ENCODE measurements around the gene CD44. TPM values are rescaled to one million over a fixed set of nuclear protein-coding genes. Genes with fewer than 3 reads are reported as not detected.

CD44 gene
- total RNA-seq, 1 donor from 2014 or later = 1,546 TPM

DNA sequence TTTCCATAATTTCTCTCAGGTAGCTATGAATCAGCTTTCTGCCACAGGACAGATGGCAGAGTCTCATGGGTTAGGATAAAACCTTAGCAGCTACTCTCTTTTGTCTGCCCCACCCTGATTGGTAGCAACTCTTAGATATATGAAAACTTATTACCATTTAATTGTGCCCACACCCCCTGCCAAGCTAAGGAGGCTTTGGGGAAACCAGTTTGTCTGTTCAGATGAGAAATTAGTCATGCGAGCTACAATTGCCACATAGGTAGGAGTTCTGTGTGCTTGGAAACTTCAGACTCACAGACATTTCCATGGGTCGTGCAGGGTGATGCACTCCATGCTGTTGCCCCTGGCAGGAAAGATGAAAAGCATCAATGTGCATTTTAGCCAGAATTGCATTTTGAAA is 39.9 kb downstream of the CD44 start:
- H3K9me3 Mint-ChIP-seq = no peaks in the 10 kb centered on the region
- H3K36me3 Mint-ChIP-seq (ENCODE audit: low read depth) = peaks cover 87% of the 10 kb centered on the region
- no peak for DNase-seq
- H3K4me1 Mint-ChIP-seq = peaks cover 87% of the 10 kb centered on the region
- intact Hi-C loops (cut with micrococcal nuclease) = no loop called here
- no peak overlapping the region for H3K4me3 Mint-ChIP-seq
- ATAC-seq (ENCODE audit: low read depth) = no peak
- peak overlapping the region; percentile 27 for H3K27ac Mint-ChIP-seq
- ChIA-PET POLR2A (interaction anchor here (0.6 to 1.1 kb wide), 6 partner anchors 13 to 165 kb away, joined by 3 to 4 read pairs (median 3); no protein-coding TSS in a partner anchor), CTCF (interaction anchor here (1.2 kb wide), 1 partner anchor 59 kb away, joined by 4 read pairs; no protein-coding TSS in a partner anchor)
- TF ChIP-seq, protein P1, sequence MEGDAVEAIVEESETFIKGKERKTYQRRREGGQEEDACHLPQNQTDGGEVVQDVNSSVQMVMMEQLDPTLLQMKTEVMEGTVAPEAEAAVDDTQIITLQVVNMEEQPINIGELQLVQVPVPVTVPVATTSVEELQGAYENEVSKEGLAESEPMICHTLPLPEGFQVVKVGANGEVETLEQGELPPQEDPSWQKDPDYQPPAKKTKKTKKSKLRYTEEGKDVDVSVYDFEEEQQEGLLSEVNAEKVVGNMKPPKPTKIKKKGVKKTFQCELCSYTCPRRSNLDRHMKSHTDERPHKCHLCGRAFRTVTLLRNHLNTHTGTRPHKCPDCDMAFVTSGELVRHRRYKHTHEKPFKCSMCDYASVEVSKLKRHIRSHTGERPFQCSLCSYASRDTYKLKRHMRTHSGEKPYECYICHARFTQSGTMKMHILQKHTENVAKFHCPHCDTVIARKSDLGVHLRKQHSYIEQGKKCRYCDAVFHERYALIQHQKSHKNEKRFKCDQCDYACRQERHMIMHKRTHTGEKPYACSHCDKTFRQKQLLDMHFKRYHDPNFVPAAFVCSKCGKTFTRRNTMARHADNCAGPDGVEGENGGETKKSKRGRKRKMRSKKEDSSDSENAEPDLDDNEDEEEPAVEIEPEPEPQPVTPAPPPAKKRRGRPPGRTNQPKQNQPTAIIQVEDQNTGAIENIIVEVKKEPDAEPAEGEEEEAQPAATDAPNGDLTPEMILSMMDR (IDR thresholded peaks at IDR 0.05) = no peak
- no peaks in the 10 kb centered on the region for H3K27me3 Mint-ChIP-seq

DNA sequence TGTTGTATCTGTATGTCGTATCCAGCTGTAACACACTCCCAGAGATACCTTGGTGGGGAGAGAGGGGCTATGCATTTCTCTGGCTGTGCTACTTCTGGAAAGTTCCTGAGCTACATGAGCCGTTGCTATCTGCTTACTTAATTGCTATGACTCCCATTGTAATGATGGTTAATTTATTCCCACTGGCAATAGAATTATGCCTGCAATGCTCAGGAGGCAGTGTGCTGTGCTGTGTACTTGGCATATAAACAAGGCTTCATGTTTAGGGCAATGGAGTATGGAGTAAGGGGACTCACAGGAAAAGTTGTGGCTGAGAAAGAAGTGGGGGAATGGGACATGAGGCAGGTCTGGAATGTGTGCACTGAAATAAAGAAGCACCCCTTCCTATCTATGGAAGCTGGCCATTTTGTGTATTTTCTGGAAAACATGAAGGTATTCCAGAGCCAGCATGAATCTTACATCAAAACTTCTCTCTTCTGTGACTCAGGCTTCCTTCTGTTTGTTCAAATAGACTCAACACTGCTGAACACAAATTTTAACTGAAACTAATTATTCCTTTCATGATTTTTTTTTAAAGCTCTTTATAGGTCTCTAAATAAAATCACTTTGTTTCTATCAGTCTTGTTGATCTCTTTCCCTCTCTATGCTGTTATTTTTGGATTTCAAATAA is 40.6 kb downstream of the CD44 start:
- POLR2A ChIA-PET = interaction anchor here (0.8 to 1.1 kb wide), 5 partner anchors 8 to 101 kb away, joined by 3 to 4 read pairs (median 3); no protein-coding TSS in a partner anchor
- CTCF ChIA-PET = interaction anchor here (0.6 to 1.6 kb wide), 4 partner anchors 13 to 170 kb away, joined by 3 to 4 read pairs (median 4); no protein-coding TSS in a partner anchor
- intact Hi-C loops (cut with micrococcal nuclease) = loop anchor here (5.0 kb wide), 3 partner anchors 37 to 252 kb away; no protein-coding TSS in a partner anchor
- H3K4me1 Mint-ChIP-seq = peaks cover 82% of the 10 kb centered on the region
- H3K4me3 Mint-ChIP-seq = peak overlapping the region; percentile 4
- peak overlapping the region; percentile 43 for H3K27ac Mint-ChIP-seq
- DNase-seq = no peak
- peaks cover 85% of the 10 kb centered on the region for H3K36me3 Mint-ChIP-seq (ENCODE audit: low read depth)
- no peaks in the 10 kb centered on the region for H3K9me3 Mint-ChIP-seq
- no peak for ATAC-seq (ENCODE audit: low read depth)
- TF ChIP-seq, protein P1 (IDR thresholded peaks at IDR 0.05) = no peak
- no peaks in the 10 kb centered on the region for H3K27me3 Mint-ChIP-seq

DNA sequence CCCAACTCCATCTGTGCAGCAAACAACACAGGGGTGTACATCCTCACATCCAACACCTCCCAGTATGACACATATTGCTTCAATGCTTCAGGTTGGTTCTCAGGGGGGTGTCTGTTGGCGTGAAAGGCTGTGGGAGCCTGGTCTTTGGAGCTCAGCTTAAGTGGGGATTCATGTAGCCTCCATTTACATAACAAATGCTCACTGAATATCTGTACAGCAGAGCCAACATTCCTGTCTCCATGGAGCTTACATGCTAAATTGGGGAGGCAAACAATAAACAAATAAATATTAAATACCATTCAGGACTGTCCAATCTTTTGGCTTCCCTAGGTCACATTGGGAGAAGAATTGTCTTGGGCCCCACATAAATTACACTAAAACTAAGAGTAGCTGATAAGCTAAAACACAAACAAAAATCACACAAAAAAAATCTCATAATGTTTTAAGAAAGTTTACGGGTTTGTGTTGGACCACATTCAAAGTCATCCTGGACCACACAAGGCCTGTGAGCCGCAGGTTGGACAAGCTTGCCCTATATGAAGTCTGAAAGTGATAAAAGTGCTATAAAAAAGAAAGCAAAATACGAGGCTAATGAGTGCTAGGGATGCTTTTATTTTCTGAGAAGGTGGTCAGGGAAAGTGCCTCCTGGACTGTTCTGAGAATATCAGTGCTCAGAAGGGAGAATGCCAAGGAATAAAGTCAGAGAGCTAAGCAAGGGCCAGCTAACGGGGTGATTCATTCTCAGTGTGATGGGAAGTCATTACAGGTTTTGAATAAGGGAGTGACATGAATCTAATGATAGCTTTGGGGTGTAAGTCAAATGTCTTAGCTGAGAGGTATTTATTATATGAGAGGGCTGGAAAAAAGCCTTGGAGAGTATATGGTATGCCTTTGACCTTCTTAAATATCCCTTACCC is 41.6 kb downstream of the CD44 start:
- no peak for DNase-seq
- peak overlapping the region; percentile 43 for H3K27ac Mint-ChIP-seq
- TF ChIP-seq, protein P1 (IDR thresholded peaks at IDR 0.05) = no peak
- no peaks in the 10 kb centered on the region for H3K27me3 Mint-ChIP-seq
- peak overlapping the region; percentile 4 for H3K4me3 Mint-ChIP-seq
- H3K4me1 Mint-ChIP-seq = peaks cover 82% of the 10 kb centered on the region
- H3K9me3 Mint-ChIP-seq = no peaks in the 10 kb centered on the region
- CTCF ChIA-PET = interaction anchor here (0.6 to 1.6 kb wide), 3 partner anchors 12 to 183 kb away, joined by 3 to 4 read pairs (median 4); no protein-coding TSS in a partner anchor
- intact Hi-C loops (cut with micrococcal nuclease) = loop anchor here (5.0 kb wide), 3 partner anchors 38 to 253 kb away; no protein-coding TSS in a partner anchor
- H3K36me3 Mint-ChIP-seq (ENCODE audit: low read depth) = peaks cover 85% of the 10 kb centered on the region
- no peak for ATAC-seq (ENCODE audit: low read depth)
- POLR2A ChIA-PET = interaction anchor here (1.1 kb wide), 1 partner anchor 9 kb away, joined by 3 read pairs; no protein-coding TSS in a partner anchor

DNA sequence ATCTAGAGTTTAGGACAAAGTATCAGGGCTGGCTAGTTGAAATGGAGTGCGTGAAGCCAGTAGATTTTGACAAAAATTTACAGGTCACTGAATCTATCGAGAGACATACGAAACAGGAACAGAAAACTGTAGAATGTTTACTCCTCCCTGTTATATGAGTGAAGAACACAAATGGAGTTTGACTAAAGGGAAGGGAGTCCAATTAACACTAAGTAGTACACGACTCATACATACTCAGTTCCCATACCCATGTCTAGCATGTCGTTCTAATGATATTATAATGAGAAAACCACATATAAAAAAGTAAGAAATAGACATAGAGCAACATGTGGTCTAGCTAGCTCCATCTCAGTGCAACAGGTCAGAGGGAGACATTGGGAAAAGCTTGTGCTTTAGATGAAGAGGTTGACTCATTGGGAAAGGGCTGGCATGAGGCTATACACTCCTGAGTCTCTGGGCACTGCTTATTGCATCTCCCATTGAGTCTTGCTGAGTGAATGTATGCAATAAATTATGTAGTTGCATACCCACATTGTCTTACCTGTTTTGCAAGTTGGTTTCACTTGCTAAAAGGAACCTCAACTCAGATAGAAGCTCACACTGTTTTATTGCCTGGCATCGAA is 43.5 kb downstream of the CD44 start:
- Mint-ChIP-seq H3K36me3 (ENCODE audit: low read depth) (peaks cover 89% of the 10 kb centered on the region), H3K27ac (peak overlapping the region; percentile 80), H3K9me3 (no peaks in the 10 kb centered on the region), H3K27me3 (no peaks in the 10 kb centered on the region), H3K4me1 (peaks cover 79% of the 10 kb centered on the region), H3K4me3 (peak overlapping the region; percentile 68)
- POLR2A ChIA-PET = interaction anchor here (0.7 to 2.1 kb wide), 9 partner anchors 8 to 209 kb away, joined by 3 to 9 read pairs (median 4); no protein-coding TSS in a partner anchor
- ATAC-seq (ENCODE audit: low read depth) (peak; percentile 68), DNase-seq (no peak)
- TF ChIP-seq, protein P1 (IDR thresholded peaks at IDR 0.05) = no peak
- intact Hi-C loops (cut with micrococcal nuclease) = loop anchor here (1.0 to 5.0 kb wide), 7 partner anchors 9 to 255 kb away; no protein-coding TSS in a partner anchor
- CTCF ChIA-PET = interaction anchor here (1.1 to 2.0 kb wide), 2 partner anchors 38 to 184 kb away, joined by 3 to 13 read pairs; no protein-coding TSS in a partner anchor
